Mesothelial cell of epicardium (in vitro differentiated cells): ENCODE data around the gene CSH2. TPM values are rescaled to one million over a fixed set of nuclear protein-coding genes. Genes with fewer than 3 reads are reported as not detected.

ENCODE experiments used
- DNase-seq, 2 experiments: peaks; one replicate each; pipeline ENCODE4 v3.0.0; 2021; ENCODE audit warnings: low spot score in 2 of 2; ENCODE audit not compliant: unreplicated experiment in 2 of 2
- H3K27ac Mint-ChIP-seq: 2 replicates; pipeline ENCODE4 v1.8.0; 2021; ENCODE audit warnings: mixed read lengths
- H3K27me3 Mint-ChIP-seq: 2 replicates; pipeline ENCODE4 v1.8.0; 2021; ENCODE audit warnings: low read depth, mixed read lengths
- H3K36me3 Mint-ChIP-seq: 2 replicates; pipeline ENCODE4 v1.8.0; 2021; ENCODE audit warnings: mixed read lengths
- H3K4me1 Mint-ChIP-seq: 2 replicates; pipeline ENCODE4 v1.8.0; 2021; ENCODE audit warnings: mixed read lengths
- H3K4me3 Mint-ChIP-seq: 2 replicates; pipeline ENCODE4 v1.8.0; 2021; ENCODE audit warnings: mild to moderate bottlenecking, moderate library complexity, mixed read lengths
- H3K9me3 Mint-ChIP-seq: 2 replicates; pipeline ENCODE4 v1.8.0; 2021; ENCODE audit warnings: mixed read lengths
- total RNA-seq: library from RNA; stranded (reverse); gene quantifications from 3 replicates; pipeline ENCODE4 v1.2.1, GENCODE V29; 2021
- TF ChIP-seq, protein P1 (sequence below): fragments of 200-600 bp; sonication (generic); IDR thresholded peaks from one replicate; pipeline ENCODE4 v1.5.0; 2021; ENCODE audit warnings: antibody characterized with exemption; ENCODE audit not compliant: unreplicated experiment

CSH2 gene
- total RNA-seq, 1 donor from 2014 or later, result not detected

DNA sequence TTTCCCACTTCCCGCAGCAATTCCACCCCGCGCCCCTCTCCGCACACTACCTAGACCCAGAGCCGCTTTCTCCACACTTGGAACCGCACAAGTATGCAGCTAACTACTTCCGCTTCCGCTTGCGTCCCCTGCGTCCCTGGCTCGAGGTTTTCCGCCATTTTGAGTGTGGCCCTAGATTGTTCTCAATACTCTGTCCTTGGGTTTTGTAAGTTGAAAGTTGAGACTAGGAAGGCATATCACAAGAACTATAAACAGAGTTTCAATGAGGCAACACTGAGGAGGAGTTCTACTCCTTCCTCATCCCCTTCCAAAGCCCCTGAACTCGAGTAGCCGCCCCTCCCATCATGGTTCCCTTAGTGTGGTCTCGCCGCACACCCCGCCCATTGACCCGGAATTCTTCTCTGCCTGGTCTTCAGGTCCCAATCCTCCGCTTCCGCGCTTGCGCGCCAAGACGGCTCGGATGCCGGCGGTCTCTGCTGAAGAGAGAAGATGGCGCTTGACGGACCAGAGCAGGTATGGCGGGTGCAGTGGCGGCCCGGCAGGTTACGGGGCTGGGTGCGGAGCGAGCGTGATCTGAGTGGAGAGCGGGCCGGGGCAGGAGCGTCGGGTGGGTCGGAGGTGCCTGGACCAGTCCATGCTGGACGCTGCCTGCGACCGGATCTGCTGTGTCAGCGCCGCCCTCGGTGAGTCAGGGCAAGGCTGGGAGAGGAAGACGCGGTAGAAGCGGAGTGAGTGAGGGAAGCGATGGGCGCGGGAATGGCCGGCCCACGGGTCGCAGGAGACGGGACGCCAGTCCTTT, 46.3 kb downstream of the CSH2 start, which contains the start of the genes FTSJ3 and PSMC5:
Gene FTSJ3 (minus strand): TSS at position 662 of the 799 bp plus-strand sequence. CDS start 761 bp downstream, outside the sequence.
Gene PSMC5 (plus strand): TSS at position 430 of the 799 bp plus-strand sequence. CDS start 60 bp downstream, at position 490.
- Mint-ChIP-seq H3K9me3 (no peaks in the 10 kb centered on the region), H3K36me3 (peaks cover 33% of the 10 kb centered on the region)

DNA sequence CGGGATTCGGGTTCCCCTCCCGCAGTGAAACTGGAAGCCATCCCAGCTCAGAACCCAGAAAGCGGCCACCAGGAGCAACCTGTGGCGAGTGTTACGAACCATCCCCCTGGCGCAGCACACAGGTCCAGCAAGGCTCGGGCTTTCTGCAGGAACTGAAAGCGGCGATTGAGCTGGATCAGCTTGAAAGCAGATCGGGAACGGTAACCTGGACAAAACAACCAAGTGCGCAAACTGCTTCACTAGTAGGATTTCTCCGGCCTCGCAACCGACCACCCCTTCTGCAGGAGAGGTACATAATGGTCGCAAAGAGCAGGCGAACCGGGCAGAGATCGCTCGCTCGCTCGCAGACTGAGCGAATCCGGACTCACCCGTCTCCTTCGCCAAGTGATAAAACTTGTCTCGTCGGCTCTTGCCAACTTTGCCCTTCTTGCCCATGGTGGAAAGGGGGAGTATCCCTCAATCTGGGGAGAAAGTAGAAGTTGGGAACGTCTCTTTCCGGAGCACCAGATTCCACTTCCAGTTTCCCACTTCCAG, 46.9 kb downstream of the CSH2 start:
- peak in 1 of 2 experiments; percentile 50 for DNase-seq
- Mint-ChIP-seq H3K4me1 (peaks cover 24% of the 10 kb centered on the region), H3K4me3 (peak overlapping the region; percentile 97), H3K27ac (peak overlapping the region; percentile 100), H3K27me3 (no peaks in the 10 kb centered on the region), H3K9me3 (no peaks in the 10 kb centered on the region), H3K36me3 (peaks cover 32% of the 10 kb centered on the region)
- TF ChIP-seq, protein P1, sequence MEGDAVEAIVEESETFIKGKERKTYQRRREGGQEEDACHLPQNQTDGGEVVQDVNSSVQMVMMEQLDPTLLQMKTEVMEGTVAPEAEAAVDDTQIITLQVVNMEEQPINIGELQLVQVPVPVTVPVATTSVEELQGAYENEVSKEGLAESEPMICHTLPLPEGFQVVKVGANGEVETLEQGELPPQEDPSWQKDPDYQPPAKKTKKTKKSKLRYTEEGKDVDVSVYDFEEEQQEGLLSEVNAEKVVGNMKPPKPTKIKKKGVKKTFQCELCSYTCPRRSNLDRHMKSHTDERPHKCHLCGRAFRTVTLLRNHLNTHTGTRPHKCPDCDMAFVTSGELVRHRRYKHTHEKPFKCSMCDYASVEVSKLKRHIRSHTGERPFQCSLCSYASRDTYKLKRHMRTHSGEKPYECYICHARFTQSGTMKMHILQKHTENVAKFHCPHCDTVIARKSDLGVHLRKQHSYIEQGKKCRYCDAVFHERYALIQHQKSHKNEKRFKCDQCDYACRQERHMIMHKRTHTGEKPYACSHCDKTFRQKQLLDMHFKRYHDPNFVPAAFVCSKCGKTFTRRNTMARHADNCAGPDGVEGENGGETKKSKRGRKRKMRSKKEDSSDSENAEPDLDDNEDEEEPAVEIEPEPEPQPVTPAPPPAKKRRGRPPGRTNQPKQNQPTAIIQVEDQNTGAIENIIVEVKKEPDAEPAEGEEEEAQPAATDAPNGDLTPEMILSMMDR, result no peak

More for the DNA sequence above, 46.3 kb downstream of the CSH2 start, which contains the start of the genes FTSJ3 and PSMC5:
- H3K4me1 Mint-ChIP-seq, result peaks cover 24% of the 10 kb centered on the region
- peak; percentile 85 to 92 for DNase-seq
- no peaks in the 10 kb centered on the region for H3K27me3 Mint-ChIP-seq
- H3K4me3 Mint-ChIP-seq, result peak within 1 kb of the TSS; percentile 97
- TF ChIP-seq, protein P1, result no peak
- peak within 1 kb of the TSS; percentile 100 for H3K27ac Mint-ChIP-seq

DNA sequence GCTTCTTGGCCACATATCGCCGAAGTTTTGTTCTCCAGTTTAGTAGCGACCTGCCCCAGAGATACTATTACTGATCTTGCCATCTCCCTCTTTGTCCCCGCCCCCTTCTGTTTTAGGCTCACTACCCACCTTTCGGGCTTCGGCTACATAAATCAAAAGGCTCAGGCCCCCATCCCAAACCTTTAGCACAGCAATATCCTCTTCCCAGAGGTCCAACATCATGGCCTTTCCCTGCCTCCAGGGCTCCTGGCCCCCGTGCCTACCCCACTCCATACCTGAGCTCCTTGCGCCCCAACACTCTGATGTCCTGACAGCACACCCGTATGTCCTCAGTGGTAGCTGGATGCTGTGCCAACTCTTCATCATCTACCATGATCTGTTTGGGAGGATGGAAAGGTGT, 49.1 kb downstream of the CSH2 start:
- H3K27me3 Mint-ChIP-seq, result no peaks in the 10 kb centered on the region
- H3K4me3 Mint-ChIP-seq, result peak overlapping the region; percentile 13
- peaks cover 27% of the 10 kb centered on the region for H3K36me3 Mint-ChIP-seq
- DNase-seq, result no peak
- no peak overlapping the region for H3K27ac Mint-ChIP-seq
- no peaks in the 10 kb centered on the region for H3K9me3 Mint-ChIP-seq
- TF ChIP-seq, protein P1, result no peak
- H3K4me1 Mint-ChIP-seq, result peaks cover 21% of the 10 kb centered on the region

DNA sequence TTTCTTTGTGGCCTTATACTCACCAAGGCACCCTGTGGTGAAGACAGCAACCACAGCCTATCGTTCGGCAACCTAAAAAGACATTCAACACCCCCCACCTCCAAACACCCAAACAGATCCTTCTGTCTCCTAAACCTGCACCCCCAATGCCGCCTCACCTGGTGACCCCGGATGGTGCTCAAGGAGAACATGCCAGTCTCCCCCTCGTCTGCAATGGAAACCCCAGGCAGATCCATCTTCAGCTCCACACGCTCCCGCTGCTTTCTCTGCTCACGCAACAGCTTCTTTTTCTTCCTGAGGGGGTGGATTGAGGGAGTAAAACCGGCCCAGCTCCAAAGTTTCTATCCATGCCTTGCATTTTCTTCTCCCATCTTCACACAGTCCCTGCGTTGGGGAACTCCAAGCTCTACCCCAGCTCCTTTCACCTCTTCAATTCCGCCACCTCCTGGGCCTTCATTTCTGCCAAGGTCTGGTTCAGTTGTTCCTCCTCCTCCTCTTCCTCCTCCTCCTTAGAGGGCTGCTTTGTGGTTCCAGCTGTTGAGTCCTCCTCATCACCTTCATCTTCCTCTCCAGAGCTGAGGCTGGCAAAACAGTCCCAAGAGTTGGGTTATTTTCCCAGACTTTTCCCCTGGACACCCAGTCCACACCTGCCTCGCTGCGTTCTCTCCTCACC, 49.7 kb downstream of the CSH2 start:
- H3K4me1 Mint-ChIP-seq, result peaks cover 21% of the 10 kb centered on the region
- peaks cover 31% of the 10 kb centered on the region for H3K36me3 Mint-ChIP-seq
- H3K9me3 Mint-ChIP-seq, result no peaks in the 10 kb centered on the region
- TF ChIP-seq, protein P1, result no peak
- DNase-seq, result no peak
- H3K4me3 Mint-ChIP-seq, result peak overlapping the region; percentile 13
- H3K27ac Mint-ChIP-seq, result no peak overlapping the region
- no peaks in the 10 kb centered on the region for H3K27me3 Mint-ChIP-seq

DNA sequence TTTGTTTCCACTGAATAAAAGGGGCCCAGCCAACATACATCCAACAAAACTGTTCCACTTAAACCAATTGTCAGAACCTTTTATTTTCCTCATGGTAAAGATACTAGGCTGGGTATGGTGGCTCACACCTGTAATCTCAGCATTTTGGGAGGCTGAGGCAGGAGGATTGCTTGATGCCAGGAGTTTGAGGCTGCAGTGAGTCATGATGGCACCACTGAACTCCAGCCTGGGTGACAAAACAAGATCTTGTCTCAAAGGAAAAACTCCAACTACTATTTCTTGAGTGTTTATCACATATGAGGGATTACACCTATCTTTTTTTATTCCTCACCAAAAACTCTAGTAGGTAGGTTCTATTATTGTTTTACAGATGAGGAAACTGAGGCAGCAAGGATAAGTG, 50.9 kb downstream of the CSH2 start:
- Mint-ChIP-seq H3K27ac (no peak overlapping the region), H3K36me3 (peaks cover 44% of the 10 kb centered on the region), H3K27me3 (no peaks in the 10 kb centered on the region), H3K4me1 (peaks cover 12% of the 10 kb centered on the region), H3K4me3 (no peak overlapping the region), H3K9me3 (no peaks in the 10 kb centered on the region)
- TF ChIP-seq, protein P1, result no peak
- DNase-seq, result no peak

Other genes starting within 250 kb of the CSH2 start
- 76.5 to 79.3 TPM (median 77.0 TPM) in 3 replicates for gene LIMD2, start 173.6 kb downstream of the CSH2 start, total RNA-seq
- gene STRADA, start 131.9 kb downstream of the CSH2 start, total RNA-seq, result 57.2 to 62.9 TPM (median 62.3 TPM) in 3 replicates
- gene CCDC47, start 100.1 kb downstream of the CSH2 start, total RNA-seq, result 55.9 to 58.2 TPM (median 56.3 TPM) in 3 replicates
- 183 to 197 TPM (median 186 TPM) in 3 replicates for gene DDX42, start 99.5 kb downstream of the CSH2 start, total RNA-seq
- 76.5 to 82.4 TPM (median 82.0 TPM) in 3 replicates for gene PSMC5, start 46.2 kb downstream of the CSH2 start, total RNA-seq
- 44.0 to 48.6 TPM (median 48.1 TPM) in 3 replicates for gene FTSJ3, start 46.0 kb downstream of the CSH2 start, total RNA-seq
- gene SMARCD2, start 31.0 kb downstream of the CSH2 start, total RNA-seq, result 70.1 to 72.3 TPM (median 72.2 TPM) in 3 replicates
- gene GH2, start 8.3 kb upstream of the CSH2 start, total RNA-seq, result not detected in 3 replicates
- gene CSH1, start 22.9 kb upstream of the CSH2 start, total RNA-seq, result 0.61 TPM in 1 of 3 replicates, not detected in the others
- not detected in 3 replicates for gene CSHL1, start 37.6 kb upstream of the CSH2 start, total RNA-seq
- gene GH1, start 45.2 kb upstream of the CSH2 start, total RNA-seq, result not detected in 3 replicates
- not detected in 3 replicates for gene CD79B, start 58.7 kb upstream of the CSH2 start, total RNA-seq
- gene SCN4A, start 99.2 kb upstream of the CSH2 start, total RNA-seq, result 0.14 to 0.60 TPM (median 0.51 TPM) in 3 replicates
- 1.9 to 2.0 TPM (median 2.0 TPM) in 3 replicates for gene PRR29, start 124.7 kb upstream of the CSH2 start, total RNA-seq
- 0.22 TPM in 1 of 3 replicates, not detected in the others for gene ICAM2, start 147.0 kb upstream of the CSH2 start, total RNA-seq